HL-60 (cell line): ENCODE data around the gene ST6GALNAC3.

Source experiments
- POLR2AphosphoS5 ChIP-seq: IDR thresholded peaks from 2 replicates; pipeline ENCODE4 v1.6.1; 2012; ENCODE audit warnings: low read depth
- REST ChIP-seq: IDR thresholded peaks from 2 replicates; pipeline ENCODE4 v1.6.1; 2012; ENCODE audit warnings: low read depth; ENCODE audit not compliant: insufficient replicate concordance
- TF ChIP-seq, protein P1 (sequence below): IDR thresholded peaks from one replicate; pipeline ENCODE4 v1.5.1; 2011; ENCODE audit warnings: low read length, control low read depth, inconsistent platforms; ENCODE audit not compliant: insufficient read depth

- TF ChIP-seq, protein P1, sequence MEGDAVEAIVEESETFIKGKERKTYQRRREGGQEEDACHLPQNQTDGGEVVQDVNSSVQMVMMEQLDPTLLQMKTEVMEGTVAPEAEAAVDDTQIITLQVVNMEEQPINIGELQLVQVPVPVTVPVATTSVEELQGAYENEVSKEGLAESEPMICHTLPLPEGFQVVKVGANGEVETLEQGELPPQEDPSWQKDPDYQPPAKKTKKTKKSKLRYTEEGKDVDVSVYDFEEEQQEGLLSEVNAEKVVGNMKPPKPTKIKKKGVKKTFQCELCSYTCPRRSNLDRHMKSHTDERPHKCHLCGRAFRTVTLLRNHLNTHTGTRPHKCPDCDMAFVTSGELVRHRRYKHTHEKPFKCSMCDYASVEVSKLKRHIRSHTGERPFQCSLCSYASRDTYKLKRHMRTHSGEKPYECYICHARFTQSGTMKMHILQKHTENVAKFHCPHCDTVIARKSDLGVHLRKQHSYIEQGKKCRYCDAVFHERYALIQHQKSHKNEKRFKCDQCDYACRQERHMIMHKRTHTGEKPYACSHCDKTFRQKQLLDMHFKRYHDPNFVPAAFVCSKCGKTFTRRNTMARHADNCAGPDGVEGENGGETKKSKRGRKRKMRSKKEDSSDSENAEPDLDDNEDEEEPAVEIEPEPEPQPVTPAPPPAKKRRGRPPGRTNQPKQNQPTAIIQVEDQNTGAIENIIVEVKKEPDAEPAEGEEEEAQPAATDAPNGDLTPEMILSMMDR, result no peak
- TF ChIP-seq REST (no peak), POLR2AphosphoS5 (no peak)
Observed at GRCh38 chr1:76070538-76070937, 4.0 kb upstream of the ST6GALNAC3 start.
